ENCODE results near the gene PNKD.

The PNKD gene

GRCh38 chr2:218366621-218367414 is 96.5 kb downstream of the PNKD start:
- peak overlapping the region; percentile 45 for H3K27ac Mint-ChIP-seq
- no peaks in the 10 kb centered on the region for H3K9me3 Mint-ChIP-seq
- H3K4me3 Mint-ChIP-seq = peak overlapping the region; percentile 83
- H3K36me3 Mint-ChIP-seq (ENCODE audit: low read depth) = no peaks in the 10 kb centered on the region
- peaks cover 23% of the 10 kb centered on the region for H3K4me1 Mint-ChIP-seq (ENCODE audit: low read depth)
- H3K27me3 Mint-ChIP-seq = no peaks in the 10 kb centered on the region

- Mint-ChIP-seq H3K4me3 (peak overlapping the region; percentile 83), H3K27ac (peak overlapping the region; percentile 87), H3K36me3 (ENCODE audit: low read depth) (no peaks in the 10 kb centered on the region), H3K27me3 (no peaks in the 10 kb centered on the region), H3K9me3 (no peaks in the 10 kb centered on the region), H3K4me1 (ENCODE audit: low read depth) (peaks cover 23% of the 10 kb centered on the region)
Measured at GRCh38 chr2:218367415-218368149, 97.3 kb downstream of the PNKD start.

- Mint-ChIP-seq H3K36me3 (ENCODE audit: low read depth) (no peaks in the 10 kb centered on the region), H3K4me1 (ENCODE audit: low read depth) (peaks cover 23% of the 10 kb centered on the region), H3K27me3 (no peaks in the 10 kb centered on the region)
Measured at GRCh38 chr2:218368150-218368528, 97.8 kb downstream of the PNKD start.

GRCh38 chr2:218368621-218369153 is 98.4 kb downstream of the PNKD start:
- Mint-ChIP-seq H3K4me1 (ENCODE audit: low read depth) (peaks cover 23% of the 10 kb centered on the region), H3K27me3 (no peaks in the 10 kb centered on the region), H3K9me3 (no peaks in the 10 kb centered on the region), H3K36me3 (ENCODE audit: low read depth) (no peaks in the 10 kb centered on the region), H3K27ac (no peak overlapping the region), H3K4me3 (no peak overlapping the region)

More at GRCh38 chr2:218368150-218368528, 97.8 kb downstream of the PNKD start:
- no peaks in the 10 kb centered on the region for H3K9me3 Mint-ChIP-seq
- H3K27ac Mint-ChIP-seq = peak overlapping the region; percentile 87
- H3K4me3 Mint-ChIP-seq = peak overlapping the region; percentile 83

GRCh38 chr2:218369330-218369729 is 99.0 kb downstream of the PNKD start:
- Mint-ChIP-seq H3K27ac (no peak overlapping the region), H3K4me1 (ENCODE audit: low read depth) (peaks cover 23% of the 10 kb centered on the region), H3K27me3 (no peaks in the 10 kb centered on the region), H3K36me3 (ENCODE audit: low read depth) (no peaks in the 10 kb centered on the region), H3K9me3 (no peaks in the 10 kb centered on the region), H3K4me3 (no peak overlapping the region)

GRCh38 chr2:218370410-218371063 is 100.2 kb downstream of the PNKD start:
- no peaks in the 10 kb centered on the region for H3K36me3 Mint-ChIP-seq (ENCODE audit: low read depth)
- no peak overlapping the region for H3K4me3 Mint-ChIP-seq
- no peaks in the 10 kb centered on the region for H3K27me3 Mint-ChIP-seq
- H3K4me1 Mint-ChIP-seq (ENCODE audit: low read depth) = peaks cover 23% of the 10 kb centered on the region
- no peaks in the 10 kb centered on the region for H3K9me3 Mint-ChIP-seq
- H3K27ac Mint-ChIP-seq = no peak overlapping the region

- no peaks in the 10 kb centered on the region for H3K9me3 Mint-ChIP-seq
- H3K27ac Mint-ChIP-seq = no peak overlapping the region
- no peaks in the 10 kb centered on the region for H3K36me3 Mint-ChIP-seq (ENCODE audit: low read depth)
- H3K4me1 Mint-ChIP-seq (ENCODE audit: low read depth) = peaks cover 19% of the 10 kb centered on the region
- no peaks in the 10 kb centered on the region for H3K27me3 Mint-ChIP-seq
- no peak overlapping the region for H3K4me3 Mint-ChIP-seq
Measured at GRCh38 chr2:218371983-218372350, 101.6 kb downstream of the PNKD start.

- H3K27me3 Mint-ChIP-seq = no peaks in the 10 kb centered on the region
- H3K36me3 Mint-ChIP-seq (ENCODE audit: low read depth) = no peaks in the 10 kb centered on the region
- H3K27ac Mint-ChIP-seq = no peak overlapping the region
Measured at GRCh38 chr2:218374795-218375194, 104.5 kb downstream of the PNKD start.

GRCh38 chr2:218375212-218375611 is 104.9 kb downstream of the PNKD start:
- Mint-ChIP-seq H3K9me3 (no peaks in the 10 kb centered on the region), H3K4me3 (no peak overlapping the region)

More at GRCh38 chr2:218374795-218375194, 104.5 kb downstream of the PNKD start:
- Mint-ChIP-seq H3K4me3 (no peak overlapping the region), H3K9me3 (no peaks in the 10 kb centered on the region), H3K4me1 (ENCODE audit: low read depth) (peaks cover 4% of the 10 kb centered on the region)

GRCh38 chr2:218378053-218378452 is 107.7 kb downstream of the PNKD start:
- H3K36me3 Mint-ChIP-seq (ENCODE audit: low read depth) = no peaks in the 10 kb centered on the region
- H3K4me3 Mint-ChIP-seq = no peak overlapping the region
- H3K27me3 Mint-ChIP-seq = no peaks in the 10 kb centered on the region

More at GRCh38 chr2:218375212-218375611, 104.9 kb downstream of the PNKD start:
- Mint-ChIP-seq H3K36me3 (ENCODE audit: low read depth) (no peaks in the 10 kb centered on the region), H3K27me3 (no peaks in the 10 kb centered on the region), H3K27ac (no peak overlapping the region), H3K4me1 (ENCODE audit: low read depth) (peaks cover 1% of the 10 kb centered on the region)

GRCh38 chr2:218381916-218382366 is 111.6 kb downstream of the PNKD start, which contains the start of gene SLC11A1:
TSS of gene SLC11A1 (plus strand) at chr2:218382273. CDS start at chr2:218382369, 96 bp downstream.
- Mint-ChIP-seq H3K4me3 (no peak within 1 kb of the TSS), H3K9me3 (no peaks in the 10 kb centered on the region), H3K4me1 (ENCODE audit: low read depth) (no peaks in the 10 kb centered on the region), H3K36me3 (ENCODE audit: low read depth) (no peaks in the 10 kb centered on the region), H3K27ac (no peak within 1 kb of the TSS), H3K27me3 (no peaks in the 10 kb centered on the region)

More at GRCh38 chr2:218378053-218378452, 107.7 kb downstream of the PNKD start:
- H3K4me1 Mint-ChIP-seq (ENCODE audit: low read depth) = no peaks in the 10 kb centered on the region
- no peak overlapping the region for H3K27ac Mint-ChIP-seq
- no peaks in the 10 kb centered on the region for H3K9me3 Mint-ChIP-seq

- H3K4me3 Mint-ChIP-seq = no peak overlapping the region
- H3K27ac Mint-ChIP-seq = no peak overlapping the region
- H3K9me3 Mint-ChIP-seq = no peaks in the 10 kb centered on the region
- peaks cover 6% of the 10 kb centered on the region for H3K4me1 Mint-ChIP-seq (ENCODE audit: low read depth)
- H3K27me3 Mint-ChIP-seq = peaks cover 3% of the 10 kb centered on the region
- no peaks in the 10 kb centered on the region for H3K36me3 Mint-ChIP-seq (ENCODE audit: low read depth)
Measured at GRCh38 chr2:218382785-218383184, 112.5 kb downstream of the PNKD start.

- Mint-ChIP-seq H3K27ac (no peak overlapping the region), H3K4me3 (no peak overlapping the region), H3K9me3 (no peaks in the 10 kb centered on the region), H3K27me3 (peaks cover 3% of the 10 kb centered on the region), H3K4me1 (ENCODE audit: low read depth) (peaks cover 6% of the 10 kb centered on the region), H3K36me3 (ENCODE audit: low read depth) (no peaks in the 10 kb centered on the region)
Measured at GRCh38 chr2:218383892-218384519, 113.7 kb downstream of the PNKD start.

- Mint-ChIP-seq H3K27me3 (peaks cover 3% of the 10 kb centered on the region), H3K36me3 (ENCODE audit: low read depth) (no peaks in the 10 kb centered on the region), H3K9me3 (no peaks in the 10 kb centered on the region), H3K4me3 (no peak overlapping the region), H3K4me1 (ENCODE audit: low read depth) (peaks cover 6% of the 10 kb centered on the region), H3K27ac (no peak overlapping the region)
Measured at GRCh38 chr2:218384975-218385374, 114.7 kb downstream of the PNKD start.

All from stimulated activated naive CD8-positive, alpha-beta T cell treated with anti-CD3 and anti-CD28 coated beads, Interleukin-15, Interleukin-2, amounts not matched to agents 100 ng/mL and 50 ng/mL, for 24 hours (primary cell).